Measurements from ENCODE around the gene JPH2. TPM values are rescaled to one million over a fixed set of nuclear protein-coding genes. Genes with fewer than 3 reads are reported as not detected.

JPH2 gene
- total and polyA plus RNA-seq, 10 of the 15 experiments (the other 5 are each of a cell fraction or from before 2014, with no cell fraction given) = 0.16 TPM; not detected in 9

GRCh38 chr20:44133424-44133823 lies 53.6 kb downstream of the JPH2 start:
- Histone ChIP-seq H3K4me3 (no peak overlapping the region), H3K27ac (ENCODE audit: control insufficient read depth, insufficient read depth) (no peak overlapping the region), H3K9ac (ENCODE audit: control insufficient read depth, insufficient read depth, low read length) (no peak overlapping the region), H3K27me3 (replicated peaks in 1 of 2; ENCODE audit: control insufficient read depth in 2 of 2, insufficient read depth in 2 of 2, low read length in 1 of 2) (0 out of 4 replicates have a peak, but pooled peaks cover 3 to 4% of the 10 kb centered on the region in 2 experiments), H2AFZ (ENCODE audit: control insufficient read depth, low read depth, low read length) (no peak overlapping the region), H3K36me3 (ENCODE audit: control insufficient read depth in 2 of 2, insufficient read depth in 2 of 2, low read length in 1 of 2) (no peaks in the 10 kb centered on the region), H3K4me2 (ENCODE audit: control insufficient read depth, insufficient read depth) (no peak overlapping the region), H3K4me1 (ENCODE audit: control insufficient read depth, insufficient read depth, low read length) (peaks cover 3% of the 10 kb centered on the region; the same call in 1 of the 2 replicates), H3K9me3 (replicated peaks; ENCODE audit: control insufficient read depth, insufficient read depth, low read length) (no peaks in the 10 kb centered on the region), H3K79me2 (ENCODE audit: control insufficient read depth, insufficient read depth, low read length) (no peaks in the 10 kb centered on the region), H4K20me1 (ENCODE audit: control insufficient read depth, insufficient read depth) (no peaks in the 10 kb centered on the region)
- 65% methylated on average over 4 of the region's 4 CpGs for WGBS (ENCODE audit: insufficient coverage, insufficient replicate concordance, low lambda C conversion rate, missing lambda C conversion rate)
- TF ChIP-seq RFX5 (IDR thresholded peaks at IDR 0.05; ENCODE audit: low read depth, low read length) = no peak
- TF ChIP-seq BACH1 (IDR thresholded peaks at IDR 0.05; ENCODE audit: borderline replicate concordance) = no peak
- no peak for TF ChIP-seq MLLT1 (IDR thresholded peaks at IDR 0.05)
- no peak for TF ChIP-seq CBX3 (IDR thresholded peaks at IDR 0.05; ENCODE audit: borderline replicate concordance, low read depth)
- no peak for TF ChIP-seq CHD1 (IDR thresholded peaks at IDR 0.05; ENCODE audit: low read depth, low read length)
- no peak for TF ChIP-seq SMC3 (IDR thresholded peaks at IDR 0.05; ENCODE audit: borderline replicate concordance, low read length)
- TF ChIP-seq STAT1 (conservative IDR thresholded peaks at IDR 0.05) = no peak
- no peak for TF ChIP-seq ATF3 (IDR thresholded peaks at IDR 0.05; ENCODE audit: borderline replicate concordance, extremely low read depth, low read depth, low read length)
- no peak for TF ChIP-seq CHD4 (IDR thresholded peaks at IDR 0.05)
- no peak for TF ChIP-seq NR2F1 (conservative IDR thresholded peaks at IDR 0.05)
- TF ChIP-seq KLF5 (IDR thresholded peaks at IDR 0.05; ENCODE audit: partially characterized antibody) = no peak
- TF ChIP-seq RCOR1 (conservative IDR thresholded peaks at IDR 0.05; ENCODE audit: low read depth, low read length) = no peak
- no peak for TF ChIP-seq NKRF (conservative IDR thresholded peaks at IDR 0.05)
- TF ChIP-seq ZNF207 (IDR thresholded peaks at IDR 0.05; ENCODE audit: borderline replicate concordance) = no peak
- no peak for TF ChIP-seq PBX3 (IDR thresholded peaks at IDR 0.05; ENCODE audit: insufficient replicate concordance, low read depth, low read length)
- no peak for TF ChIP-seq MTA2 (IDR thresholded peaks at IDR 0.05; ENCODE audit: low read depth)
- TF ChIP-seq RAD51 (IDR thresholded peaks at IDR 0.05) = no peak
- TF ChIP-seq NFYA (IDR thresholded peaks at IDR 0.05; ENCODE audit: borderline replicate concordance, low read depth, low read length) = no peak
- TF ChIP-seq IRF5 (IDR thresholded peaks at IDR 0.05; ENCODE audit: borderline replicate concordance) = no peak
- ATAC-seq (no peak), DNase-seq (ENCODE audit: low read depth, low spot score) (no peak), FAIRE-seq (no peak)
- RAD21 ChIA-PET (ENCODE audit: unreplicated experiment) = no interaction called here
- SMC1A ChIA-PET (ENCODE audit: uncharacterized antibody, unreplicated experiment) = no interaction called here
- POLR2A ChIA-PET = no interaction called here
- no TSS peak for BruUV-seq (replicated peaks)
- intact Hi-C loops (cut with micrococcal nuclease; ENCODE audit: unreplicated experiment) = no loop called here
- CTCF ChIA-PET = interaction anchor here (0.9 kb wide), 1 partner anchor 17 kb away, joined by 3 read pairs; no protein-coding TSS in a partner anchor
- in situ Hi-C loops (cut with MboI) = no loop called here

Measured in GM12878 (cell line).